Naive thymus-derived CD4-positive, alpha-beta T cell (primary cell): ENCODE measurements around the gene CMIP. TPM values are rescaled to one million over a fixed set of nuclear protein-coding genes. Genes with fewer than 3 reads are reported as not detected.
"Not testable (repeated sequence)": the region's sequence is repeated elsewhere in the genome, so short reads cannot be mapped to it uniquely, and the experiment has no call there.

Source experiments
- ATAC-seq: fragments of 150-1000 bp; cut with Tn5 transposase; 2 replicates; pipeline ENCODE4 v1.10.0; 2021; ENCODE audit warnings: mild to moderate bottlenecking, moderate library complexity
- CTCF ChIA-PET: fragments of 350-600 bp; sonication (Branson Sonifier 250); formaldehyde crosslinking; loops from one replicate; lab custom pipeline; 2021; ENCODE audit warnings: antibody characterized with exemption; lab: Charles Lee
- POLR2A ChIA-PET: fragments of 350-600 bp; sonication (Branson Sonifier 250); formaldehyde crosslinking; loops from one replicate; lab custom pipeline; 2021; ENCODE audit warnings: antibody characterized with exemption, inconsistent platforms; lab: Charles Lee
- DNase-seq, 9 donors: peaks; one replicate each; pipeline versions ENCODE4 v3.0.0 to v3.0.0-alpha.2; 2020 to 2022; ENCODE audit warnings: mixed read lengths in 1 of 9
- H3K27ac ChIP-seq: one replicate; pipeline ENCODE4 v1.7.0; 2013; ENCODE audit warnings: mild to moderate bottlenecking, low read depth, low read length, moderate library complexity
- H3K27me3 ChIP-seq, 2 donors: one replicate each; pipeline ENCODE4 v1.7.0; 2013; ENCODE audit warnings: low read length in 2 of 2, mild to moderate bottlenecking in 2 of 2, moderate library complexity in 2 of 2; ENCODE audit not compliant: control insufficient read depth in 2 of 2, insufficient read depth in 2 of 2
- H3K36me3 ChIP-seq, 3 experiments: 1 replicate in 2 of 3; 2 replicates in 1 of 3; pipeline ENCODE4 v1.7.0; 2013; ENCODE audit warnings: low read length in 3 of 3, mild to moderate bottlenecking in 3 of 3, moderate library complexity in 1 of 3; ENCODE audit not compliant: insufficient read depth in 3 of 3, control insufficient read depth in 2 of 3
- H3K4me1 ChIP-seq, 2 donors: one replicate each; pipeline ENCODE4 v1.7.0; 2013; ENCODE audit warnings: low read length in 2 of 2, mild to moderate bottlenecking in 2 of 2, moderate library complexity in 1 of 2; ENCODE audit not compliant: control insufficient read depth in 2 of 2, insufficient read depth in 2 of 2
- H3K4me3 ChIP-seq: 2 replicates; pipeline ENCODE4 v1.7.0; 2013; ENCODE audit warnings: mild to moderate bottlenecking, low read length
- H3K9me3 ChIP-seq, 3 experiments: 1 replicate in 2 of 3; 2 replicates in 1 of 3; pipeline ENCODE4 v1.7.0; 2013; ENCODE audit warnings: low read length in 3 of 3; ENCODE audit not compliant: control insufficient read depth in 2 of 3
- H3K27ac Mint-ChIP-seq, 9 donors: one replicate each; pipeline ENCODE4 v1.8.0; 2020 to 2022; ENCODE audit warnings: mixed read lengths in 9 of 9, mild to moderate bottlenecking in 8 of 9, moderate library complexity in 5 of 9, inconsistent platforms in 2 of 9
- H3K27me3 Mint-ChIP-seq, 5 donors: one replicate each; pipeline ENCODE4 v1.8.0; 2021 to 2022; ENCODE audit warnings: mixed read lengths in 5 of 5, mild to moderate bottlenecking in 1 of 5
- H3K36me3 Mint-ChIP-seq, 5 donors: one replicate each; pipeline ENCODE4 v1.8.0; 2020 to 2022; ENCODE audit warnings: mixed read lengths in 5 of 5, mild to moderate bottlenecking in 3 of 5, inconsistent platforms in 1 of 5
- H3K4me1 Mint-ChIP-seq, 7 donors: one replicate each; pipeline ENCODE4 v1.8.0; 2020 to 2022; ENCODE audit warnings: mixed read lengths in 7 of 7, mild to moderate bottlenecking in 3 of 7, inconsistent platforms in 1 of 7
- H3K4me3 Mint-ChIP-seq, 10 donors: one replicate each; pipeline ENCODE4 v1.8.0; 2020 to 2022; ENCODE audit warnings: mild to moderate bottlenecking in 10 of 10, mixed read lengths in 10 of 10, moderate library complexity in 6 of 10, inconsistent platforms in 2 of 10
- H3K9me3 Mint-ChIP-seq, 11 donors: one replicate each; pipeline ENCODE4 v1.8.0; 2020 to 2022; ENCODE audit warnings: mixed read lengths in 11 of 11, mild to moderate bottlenecking in 4 of 11, inconsistent platforms in 1 of 11, moderate library complexity in 1 of 11
- intact Hi-C, 2 donors: fragments of 100-400 bp; cut with micrococcal nuclease; formaldehyde crosslinking; loops; one replicate each; pipeline ENCODE4 v1.15.1; 2023
- polyA plus RNA-seq, 2 donors: library from polyadenylated mRNA; unstranded; fragments of 300-500 nt; fragmentation: Illumina TruSeq; gene quantifications; one replicate each; pipeline ENCODE4 v1.2.3, GENCODE V29; 2021
- total RNA-seq, 6 experiments: library from RNA in 5 of 6; stranded (reverse) in 5 of 6; gene quantifications; 1 replicate in 5 of 6; 2 replicates in 1 of 6; pipeline ENCODE4 v1.2.3 and lab custom pipeline; 2021 to 2026

Gene CMIP
- total and polyA plus RNA-seq, 7 experiments from 2014 or later: 0.66 to 75.4 (median 34.3) TPM

GRCh38 chr16:81519301-81520150 is 74.9 kb downstream of the CMIP start:
- Mint-ChIP-seq H3K9me3 (peaks cover 0 to 2% (median 0%) of the 10 kb centered on the region in 11 donors), H3K36me3 (peaks cover 0 to 13% (median 7%) of the 10 kb centered on the region in 5 donors), H3K4me1 (peaks cover 11 to 58% (median 23%) of the 10 kb centered on the region in 7 donors), H3K4me3 (peak overlapping the region in 1 of 10 donors; percentile 48), H3K27ac (peak overlapping the region in 6 of 9 donors; percentile 43 to 90 (median 64)), H3K27me3 (no peaks in the 10 kb centered on the region)
- POLR2A ChIA-PET: interaction anchor here (0.6 kb wide), 1 partner anchor 15 kb away, joined by 6 read pairs; no protein-coding TSS in a partner anchor
- no peak overlapping the region for H3K27ac ChIP-seq
- CTCF ChIA-PET: interaction anchor here (0.6 kb wide), 1 partner anchor 10 kb away, joined by 3 read pairs; no protein-coding TSS in a partner anchor
- intact Hi-C loops: loop anchor here (2.0 to 5.0 kb wide), 4 partner anchors 47 to 198 kb away; no protein-coding TSS in a partner anchor
- no peak overlapping the region for H3K4me3 ChIP-seq
- H3K4me1 ChIP-seq: peaks cover 7 to 41% of the 10 kb centered on the region in 2 donors
- peaks cover 0 to 13% (median 0%) of the 10 kb centered on the region in 3 experiments for H3K36me3 ChIP-seq
- peak; percentile 4 for ATAC-seq
- DNase-seq: no peak
- H3K9me3 ChIP-seq: no peaks in the 10 kb centered on the region
- no peaks in the 10 kb centered on the region for H3K27me3 ChIP-seq

GRCh38 chr16:81520151-81520470 is 75.5 kb downstream of the CMIP start:
- Histone ChIP-seq H3K36me3 (peaks cover 0 to 13% (median 0%) of the 10 kb centered on the region in 3 experiments), H3K4me1 (peaks cover 7 to 41% of the 10 kb centered on the region in 2 donors), H3K27me3 (no peaks in the 10 kb centered on the region), H3K27ac (no peak overlapping the region), H3K4me3 (no peak overlapping the region), H3K9me3 (no peaks in the 10 kb centered on the region)
- Mint-ChIP-seq H3K36me3 (peaks cover 0 to 13% (median 7%) of the 10 kb centered on the region in 5 donors), H3K27ac (peak overlapping the region in 5 of 9 donors; percentile 45 to 90 (median 70)), H3K9me3 (peaks cover 0 to 2% (median 0%) of the 10 kb centered on the region in 11 donors), H3K27me3 (no peaks in the 10 kb centered on the region), H3K4me3 (peak overlapping the region in 1 of 10 donors; percentile 48), H3K4me1 (peaks cover 11 to 59% (median 23%) of the 10 kb centered on the region in 7 donors)
- ATAC-seq: no peak
- intact Hi-C loops: loop anchor here (2.0 to 5.0 kb wide), 4 partner anchors 48 to 197 kb away; no protein-coding TSS in a partner anchor
- ChIA-PET CTCF (no interaction called here), POLR2A (no interaction called here)
- DNase-seq: no peak

DNA sequence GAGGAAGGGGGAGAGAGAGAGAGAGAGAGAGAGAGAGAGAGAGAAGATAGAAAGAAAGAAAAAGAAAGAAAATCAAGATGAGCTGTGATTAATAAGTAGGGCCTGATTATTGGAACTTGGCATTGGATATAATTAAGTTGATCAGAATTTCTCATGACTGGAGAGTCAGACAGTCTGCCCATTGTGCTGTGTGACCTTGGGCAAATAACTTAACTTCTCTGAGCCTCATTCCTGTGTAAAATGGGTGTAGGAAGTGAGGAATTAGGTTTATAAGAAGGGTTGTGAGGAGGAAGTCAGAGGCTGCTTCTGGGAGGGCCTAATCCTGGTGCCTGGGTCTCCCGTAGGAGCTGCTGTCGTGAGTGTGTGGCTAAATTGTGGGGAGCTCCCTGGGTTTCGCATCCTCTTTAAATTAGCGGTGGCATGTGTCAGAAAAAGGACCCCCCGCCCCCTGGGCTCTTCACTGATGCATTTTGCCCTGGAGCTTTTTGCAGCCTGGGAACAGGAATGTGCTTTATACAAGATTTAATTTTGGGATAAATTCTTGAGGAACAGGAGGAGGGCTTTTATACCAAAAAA is 76.0 kb downstream of the CMIP start:
- no peak overlapping the region for H3K4me3 ChIP-seq
- Mint-ChIP-seq H3K36me3 (peaks cover 0 to 13% (median 7%) of the 10 kb centered on the region in 5 donors), H3K27ac (peak overlapping the region in 8 of 9 donors; percentile 43 to 90 (median 70)), H3K4me1 (peaks cover 14 to 62% (median 23%) of the 10 kb centered on the region in 7 donors), H3K9me3 (peaks cover 0 to 2% (median 0%) of the 10 kb centered on the region in 11 donors), H3K4me3 (peak overlapping the region in 1 of 10 donors; percentile 48), H3K27me3 (no peaks in the 10 kb centered on the region)
- no peaks in the 10 kb centered on the region for H3K27me3 ChIP-seq
- ATAC-seq: no peak
- ChIA-PET POLR2A (no interaction called here), CTCF (no interaction called here)
- intact Hi-C loops: loop anchor here (1.0 to 5.0 kb wide), 6 partner anchors 48 to 197 kb away; no protein-coding TSS in a partner anchor
- H3K4me1 ChIP-seq: peaks cover 7 to 47% of the 10 kb centered on the region in 2 donors
- H3K36me3 ChIP-seq: peaks cover 0 to 13% (median 0%) of the 10 kb centered on the region in 3 experiments
- DNase-seq: no peak
- no peaks in the 10 kb centered on the region for H3K9me3 ChIP-seq
- H3K27ac ChIP-seq: no peak overlapping the region

- Mint-ChIP-seq H3K27ac (peak overlapping the region; percentile 43 to 90 (median 68)), H3K27me3 (no peaks in the 10 kb centered on the region), H3K4me1 (peaks cover 14 to 61% (median 25%) of the 10 kb centered on the region in 7 donors), H3K4me3 (peak overlapping the region in 1 of 10 donors; percentile 48), H3K9me3 (peaks cover 0 to 2% (median 0%) of the 10 kb centered on the region in 11 donors), H3K36me3 (peaks cover 0 to 10% (median 5%) of the 10 kb centered on the region in 5 donors)
- DNase-seq (peak; percentile 34 to 79 (median 65)), ATAC-seq (peak; percentile 70)
- peaks cover 7 to 52% of the 10 kb centered on the region in 2 donors for H3K4me1 ChIP-seq
- H3K27ac ChIP-seq: no peak overlapping the region
- H3K36me3 ChIP-seq: peaks cover 0 to 9% (median 0%) of the 10 kb centered on the region in 3 experiments
- intact Hi-C loops: loop anchor here (1.0 to 5.0 kb wide), 6 partner anchors 49 to 196 kb away; no protein-coding TSS in a partner anchor
- ChIA-PET CTCF (no interaction called here), POLR2A (no interaction called here)
- H3K4me3 ChIP-seq: no peak overlapping the region
- H3K27me3 ChIP-seq: no peaks in the 10 kb centered on the region
- H3K9me3 ChIP-seq: no peaks in the 10 kb centered on the region
These were observed 76.6 kb downstream of the CMIP start for GRCh38 chr16:81521141-81521626.

DNA sequence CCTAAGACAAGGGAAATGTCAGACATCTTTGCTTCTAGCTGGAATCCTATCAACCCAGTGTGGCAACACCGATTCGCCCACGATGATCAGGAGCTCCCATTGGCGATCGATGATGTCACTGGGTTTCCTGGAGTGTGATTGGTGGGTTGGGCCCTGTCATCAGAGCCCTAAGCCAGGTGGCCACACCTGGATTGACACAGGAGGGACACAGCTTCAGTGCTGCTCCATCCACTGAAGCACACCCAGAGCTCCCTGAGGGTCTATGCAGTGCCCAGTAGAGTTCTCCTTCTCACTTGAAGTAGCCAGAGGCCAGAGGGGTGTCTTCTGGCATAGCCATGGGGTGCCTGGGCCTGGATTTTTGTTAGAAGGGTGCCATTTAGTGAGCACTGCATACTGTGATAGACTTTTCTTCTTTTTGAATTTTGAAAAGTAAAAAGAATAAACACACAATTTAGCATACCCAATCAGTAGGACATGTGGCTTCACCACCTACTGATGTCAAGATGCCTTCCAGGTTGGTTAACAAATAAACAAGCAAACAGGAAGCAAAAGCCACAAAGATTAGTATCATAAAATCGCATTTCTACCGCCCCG is 77.6 kb downstream of the CMIP start:
- intact Hi-C loops: loop anchor here (5.0 kb wide), 2 partner anchors 50 to 195 kb away; no protein-coding TSS in a partner anchor
- ChIA-PET POLR2A (no interaction called here), CTCF (no interaction called here)
- no peak overlapping the region for H3K27ac ChIP-seq
- H3K4me1 ChIP-seq: peaks cover 7 to 62% of the 10 kb centered on the region in 2 donors
- DNase-seq: no peak
- Mint-ChIP-seq H3K9me3 (no peaks in the 10 kb centered on the region), H3K4me1 (peaks cover 20 to 64% (median 33%) of the 10 kb centered on the region in 7 donors), H3K4me3 (peak overlapping the region in 1 of 10 donors; percentile 63), H3K27ac (peak overlapping the region in 5 of 9 donors; percentile 21 to 90 (median 78)), H3K36me3 (peaks cover 0 to 7% (median 2%) of the 10 kb centered on the region in 5 donors), H3K27me3 (no peaks in the 10 kb centered on the region)
- H3K36me3 ChIP-seq: no peaks in the 10 kb centered on the region
- no peak overlapping the region for H3K4me3 ChIP-seq
- peak; percentile 34 for ATAC-seq
- H3K27me3 ChIP-seq: no peaks in the 10 kb centered on the region
- H3K9me3 ChIP-seq: no peaks in the 10 kb centered on the region

- ATAC-seq, H3K9me3 Mint-ChIP-seq, H3K36me3 ChIP-seq, H3K27me3 Mint-ChIP-seq, H3K4me3 ChIP-seq, POLR2A ChIA-PET, H3K9me3 ChIP-seq, H3K27me3 ChIP-seq, DNase-seq, H3K27ac ChIP-seq: not testable (repeated sequence)
- CTCF ChIA-PET: interaction anchor here (0.7 kb wide), 1 partner anchor 22 kb away, joined by 3 read pairs; no protein-coding TSS in a partner anchor
- H3K4me1 ChIP-seq: peaks cover 7 to 69% of the 10 kb centered on the region in 2 donors
- Mint-ChIP-seq H3K4me3 (peak overlapping the region in 1 of 10 donors; percentile 63), H3K27ac (peak overlapping the region in 3 of 9 donors; percentile 21 to 90 (median 58)), H3K36me3 (peaks cover 0 to 12% (median 5%) of the 10 kb centered on the region in 5 donors), H3K4me1 (peaks cover 25 to 67% (median 39%) of the 10 kb centered on the region in 7 donors)
- intact Hi-C loops: loop anchor here (1.0 to 5.0 kb wide), 3 partner anchors 51 to 194 kb away; no protein-coding TSS in a partner anchor
These were observed 78.2 kb downstream of the CMIP start for GRCh38 chr16:81522851-81523250.
